ENCODE measurements around the gene DNAH17. TPM values are rescaled to one million over a fixed set of nuclear protein-coding genes. Genes with fewer than 3 reads are reported as not detected.

The DNAH17 gene
- total RNA-seq, 4 donors from 2014 or later = 0.19 to 0.31 TPM; not detected in 2

GRCh38 chr17:78454346-78454745 is 122.8 kb downstream of the DNAH17 start:
- intact Hi-C loops (cut with DNase I) = no loop called here
- Histone ChIP-seq H3K27ac (no peak overlapping the region), H3K9me3 (no peaks in the 10 kb centered on the region), H3K4me3 (no peak overlapping the region), H3K4me1 (no peaks in the 10 kb centered on the region), H3K27me3 (peaks cover 0 to 7% (median 0%) of the 10 kb centered on the region in 4 donors), H3K36me3 (no peaks in the 10 kb centered on the region)
- DNase-seq = no peak
- TF ChIP-seq POLR2A (IDR thresholded peaks at IDR 0.05) = no peak
- TF ChIP-seq, protein P1, sequence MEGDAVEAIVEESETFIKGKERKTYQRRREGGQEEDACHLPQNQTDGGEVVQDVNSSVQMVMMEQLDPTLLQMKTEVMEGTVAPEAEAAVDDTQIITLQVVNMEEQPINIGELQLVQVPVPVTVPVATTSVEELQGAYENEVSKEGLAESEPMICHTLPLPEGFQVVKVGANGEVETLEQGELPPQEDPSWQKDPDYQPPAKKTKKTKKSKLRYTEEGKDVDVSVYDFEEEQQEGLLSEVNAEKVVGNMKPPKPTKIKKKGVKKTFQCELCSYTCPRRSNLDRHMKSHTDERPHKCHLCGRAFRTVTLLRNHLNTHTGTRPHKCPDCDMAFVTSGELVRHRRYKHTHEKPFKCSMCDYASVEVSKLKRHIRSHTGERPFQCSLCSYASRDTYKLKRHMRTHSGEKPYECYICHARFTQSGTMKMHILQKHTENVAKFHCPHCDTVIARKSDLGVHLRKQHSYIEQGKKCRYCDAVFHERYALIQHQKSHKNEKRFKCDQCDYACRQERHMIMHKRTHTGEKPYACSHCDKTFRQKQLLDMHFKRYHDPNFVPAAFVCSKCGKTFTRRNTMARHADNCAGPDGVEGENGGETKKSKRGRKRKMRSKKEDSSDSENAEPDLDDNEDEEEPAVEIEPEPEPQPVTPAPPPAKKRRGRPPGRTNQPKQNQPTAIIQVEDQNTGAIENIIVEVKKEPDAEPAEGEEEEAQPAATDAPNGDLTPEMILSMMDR (IDR thresholded peaks at IDR 0.05) = no peak
- WGBS, 2 donors = 92 to 94% methylated on average over 6 to 14 of the region's 20 CpGs

DNA sequence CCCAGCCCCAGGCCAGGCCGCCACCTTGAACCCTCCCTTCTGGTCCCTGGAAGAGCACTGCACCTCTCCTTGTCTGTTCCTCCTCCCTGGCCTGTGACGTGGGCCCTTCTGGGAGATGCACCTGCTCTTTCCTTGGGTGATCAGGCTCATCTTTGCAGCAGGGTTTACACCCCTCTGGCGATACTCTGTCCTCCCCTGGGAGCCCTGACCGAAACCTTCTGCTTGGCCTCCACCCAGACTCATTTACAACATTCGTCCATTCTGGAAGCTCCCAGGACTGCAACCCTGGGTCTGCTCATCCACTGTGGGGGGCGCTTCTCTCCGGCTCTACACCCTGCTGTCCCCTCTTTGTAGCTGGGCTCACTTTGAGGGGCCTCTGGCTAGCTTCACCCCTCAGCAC is 125.4 kb downstream of the DNAH17 start:
- WGBS, 2 donors = 80 to 96% methylated on average over 5 to 7 of the region's 7 CpGs
- Histone ChIP-seq H3K4me3 (no peak overlapping the region), H3K27ac (no peak overlapping the region), H3K27me3 (peaks cover 0 to 7% (median 0%) of the 10 kb centered on the region in 4 donors), H3K9me3 (no peaks in the 10 kb centered on the region), H3K36me3 (no peaks in the 10 kb centered on the region), H3K4me1 (no peaks in the 10 kb centered on the region)
- TF ChIP-seq POLR2A (IDR thresholded peaks at IDR 0.05) = no peak
- TF ChIP-seq, protein P1 (IDR thresholded peaks at IDR 0.05) = no peak
- intact Hi-C loops (cut with DNase I) = no loop called here
- no peak for DNase-seq

DNA sequence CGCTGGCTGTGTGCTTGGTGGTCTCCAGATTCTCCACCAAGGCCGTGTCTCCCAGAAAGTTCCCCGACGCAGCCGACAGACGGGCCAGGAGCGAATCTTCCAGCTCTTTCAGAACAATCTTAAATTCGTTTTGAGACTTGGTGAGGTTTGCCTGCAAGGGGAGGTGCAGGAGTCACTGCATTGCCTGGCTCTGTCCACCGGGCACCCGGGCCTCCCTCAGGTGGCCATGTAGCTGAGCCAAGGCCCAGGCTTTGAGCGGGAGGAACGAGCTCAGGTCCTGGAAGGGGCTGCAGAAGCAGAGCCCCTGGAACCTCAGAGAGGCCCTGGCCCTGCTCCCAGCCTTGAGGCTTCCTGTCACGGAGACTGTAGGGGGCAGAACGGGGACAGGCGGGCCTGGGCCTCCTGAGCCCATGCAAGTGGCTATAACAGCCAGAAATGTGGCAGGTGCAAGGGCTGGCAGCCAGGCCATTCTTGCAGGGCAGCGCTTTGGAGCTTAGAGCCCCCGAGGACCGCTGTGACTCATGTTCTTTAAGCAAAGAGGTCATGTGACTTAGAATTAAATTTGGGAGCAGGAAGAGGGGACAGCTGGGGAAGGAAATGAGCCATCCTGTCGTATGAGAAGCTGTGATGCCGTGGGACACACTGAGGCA is 126.4 kb downstream of the DNAH17 start:
- H3K4me1 ChIP-seq = no peaks in the 10 kb centered on the region
- intact Hi-C loops (cut with DNase I) = no loop called here
- no peaks in the 10 kb centered on the region for H3K9me3 ChIP-seq
- no peak overlapping the region for H3K27ac ChIP-seq
- TF ChIP-seq POLR2A (IDR thresholded peaks at IDR 0.05) = no peak
- TF ChIP-seq, protein P1 (IDR thresholded peaks at IDR 0.05) = no peak
- 57 to 58% methylated on average over 8 to 10 of the region's 20 CpGs for WGBS, 2 donors
- no peak for DNase-seq
- no peak overlapping the region for H3K4me3 ChIP-seq
- H3K36me3 ChIP-seq = no peaks in the 10 kb centered on the region
- H3K27me3 ChIP-seq = peaks cover 0 to 7% (median 0%) of the 10 kb centered on the region in 4 donors

- H3K4me1 ChIP-seq = no peaks in the 10 kb centered on the region
- no peak for DNase-seq
- H3K36me3 ChIP-seq = no peaks in the 10 kb centered on the region
- no peak overlapping the region for H3K4me3 ChIP-seq
- 82 to 86% methylated on average over 10 to 13 of the region's 14 CpGs for WGBS, 2 donors
- TF ChIP-seq, protein P1 (IDR thresholded peaks at IDR 0.05) = no peak
- no peak for TF ChIP-seq POLR2A (IDR thresholded peaks at IDR 0.05)
- intact Hi-C loops (cut with DNase I) = no loop called here
- peaks cover 0 to 2% (median 0%) of the 10 kb centered on the region in 4 donors for H3K27me3 ChIP-seq
- no peak overlapping the region for H3K27ac ChIP-seq
- H3K9me3 ChIP-seq = no peaks in the 10 kb centered on the region
Measured at GRCh38 chr17:78449983-78450595, 127.1 kb downstream of the DNAH17 start.

- WGBS, 2 donors = 63 to 75% methylated on average over 5 of the region's 5 CpGs
Measured at GRCh38 chr17:78448356-78448993, 128.7 kb downstream of the DNAH17 start.

More at GRCh38 chr17:78448356-78448993, 128.7 kb downstream of the DNAH17 start:
- TF ChIP-seq POLR2A (IDR thresholded peaks at IDR 0.05) = no peak
- TF ChIP-seq, protein P1 (IDR thresholded peaks at IDR 0.05) = no peak
- Histone ChIP-seq H3K4me3 (no peak overlapping the region), H3K9me3 (no peaks in the 10 kb centered on the region), H3K27ac (no peak overlapping the region), H3K27me3 (peaks cover 0 to 15% (median 0%) of the 10 kb centered on the region in 4 donors), H3K36me3 (no peaks in the 10 kb centered on the region), H3K4me1 (no peaks in the 10 kb centered on the region)
- no peak for DNase-seq
- intact Hi-C loops (cut with DNase I) = no loop called here

Data from esophagus squamous epithelium (tissue), 5 donors.